RKO (cell line): Measurements from ENCODE around the gene KPNA4.
A peak's percentile ranks its signal among the peaks of the same experiment; 100 is the strongest.
"Not testable (repeated sequence)": the region's sequence is repeated elsewhere in the genome, so short reads cannot be mapped to it uniquely, and the experiment has no call there.

ENCODE experiments used
- DNase-seq: peaks from one replicate; pipeline ENCODE4 v3.0.0-alpha.2; 2016; ENCODE audit warnings: low spot score

The KPNA4 gene

DNA sequence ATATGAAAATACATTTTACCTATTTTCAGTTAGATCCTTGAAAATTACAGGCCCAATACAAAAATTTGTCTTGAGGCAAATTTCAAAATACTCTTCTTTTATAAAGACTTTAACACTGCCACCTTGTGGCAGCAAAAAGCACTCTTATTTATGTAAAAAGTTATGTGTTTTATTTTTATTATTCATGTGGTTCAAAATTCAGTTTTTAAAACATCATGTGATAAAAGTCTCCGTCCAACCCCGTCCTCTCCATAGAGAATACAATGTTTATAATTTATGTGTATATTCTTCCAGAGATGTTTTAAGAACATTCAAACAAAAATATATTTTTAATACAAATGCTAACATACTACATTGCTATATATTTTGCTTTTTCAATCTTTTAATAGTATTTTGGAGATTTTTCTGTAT lies 78.9 kb downstream of the KPNA4 start:
- peak; percentile 62 for DNase-seq

DNA sequence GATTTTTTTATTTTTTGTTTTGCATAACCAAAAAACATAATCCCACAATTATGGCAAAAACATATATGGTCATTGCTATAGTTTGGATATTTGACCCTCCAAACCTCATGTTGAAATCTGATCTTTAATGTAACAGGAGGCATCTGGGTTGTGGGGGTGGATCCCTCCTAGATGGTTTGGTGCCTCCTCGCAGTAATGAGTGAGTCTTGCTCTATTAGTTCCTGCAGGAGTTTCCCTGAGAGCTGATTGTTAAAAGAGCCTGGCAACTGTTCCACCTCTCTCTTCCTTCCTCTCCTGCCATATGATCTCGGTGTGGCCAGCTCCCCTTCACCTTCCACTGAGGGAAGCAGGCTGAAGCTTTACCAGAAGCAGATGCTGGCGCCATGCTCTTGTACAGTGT lies 82.6 kb downstream of the KPNA4 start:
- no peak for DNase-seq

DNA sequence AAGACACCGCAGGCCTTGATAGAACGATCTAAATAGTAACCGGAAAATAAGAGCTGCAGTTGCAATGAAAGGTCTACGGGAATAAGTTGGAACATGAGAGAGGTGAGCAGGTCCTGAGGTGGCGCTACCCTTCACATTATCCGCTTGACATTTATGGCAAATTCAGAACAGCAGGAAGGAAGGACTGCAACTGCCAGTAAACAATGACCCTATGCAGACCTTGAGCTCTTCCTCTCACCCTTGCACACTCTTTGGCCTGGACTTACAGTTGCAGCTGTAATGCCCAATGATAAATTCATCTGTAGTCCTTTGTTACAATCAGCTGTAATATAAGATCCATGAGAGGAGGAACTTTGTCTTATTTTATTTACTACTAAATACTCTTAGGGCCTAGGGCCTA lies 83.5 kb downstream of the KPNA4 start:
- DNase-seq: no peak

DNA sequence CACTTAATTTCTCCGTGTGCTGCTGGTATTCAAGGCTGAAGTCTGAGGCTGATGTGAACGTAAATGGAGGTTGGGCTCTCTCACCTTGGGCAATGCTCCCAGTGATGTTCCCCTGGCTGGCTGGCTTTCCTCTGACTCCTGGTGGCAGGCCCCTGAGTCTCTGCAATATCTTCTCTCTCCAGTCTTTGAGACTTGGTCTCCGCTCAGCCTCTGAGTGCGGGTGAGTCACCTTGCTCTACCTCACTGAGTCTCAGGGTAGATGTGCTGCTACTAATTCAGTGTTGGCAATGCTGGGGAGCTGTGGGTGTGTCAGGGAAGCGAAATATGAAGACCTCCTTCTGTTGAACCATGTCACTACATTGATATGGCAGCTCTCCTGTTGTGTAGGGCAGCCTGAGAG lies 84.4 kb downstream of the KPNA4 start:
- peak; percentile 21 for DNase-seq

DNA sequence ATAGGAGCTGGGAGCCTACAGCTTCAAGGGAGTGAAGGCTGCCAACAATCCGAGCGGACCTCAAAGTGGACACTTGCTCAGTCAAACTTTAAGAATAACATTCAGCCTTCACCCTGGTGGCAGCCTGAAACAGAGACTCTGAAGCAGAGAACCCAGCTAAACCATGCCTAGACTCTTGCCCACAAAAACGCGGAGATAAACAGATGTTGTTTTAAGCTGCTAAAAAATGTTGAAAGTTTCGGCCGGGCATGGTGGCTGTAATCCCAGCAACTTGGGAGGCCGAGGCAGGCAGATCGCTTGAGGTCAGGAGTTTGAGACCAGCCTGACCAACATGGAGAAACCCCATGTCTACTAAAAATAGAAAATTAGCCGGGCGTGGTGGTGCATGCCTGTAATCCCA lies 86.0 kb downstream of the KPNA4 start:
- DNase-seq: no peak

DNA sequence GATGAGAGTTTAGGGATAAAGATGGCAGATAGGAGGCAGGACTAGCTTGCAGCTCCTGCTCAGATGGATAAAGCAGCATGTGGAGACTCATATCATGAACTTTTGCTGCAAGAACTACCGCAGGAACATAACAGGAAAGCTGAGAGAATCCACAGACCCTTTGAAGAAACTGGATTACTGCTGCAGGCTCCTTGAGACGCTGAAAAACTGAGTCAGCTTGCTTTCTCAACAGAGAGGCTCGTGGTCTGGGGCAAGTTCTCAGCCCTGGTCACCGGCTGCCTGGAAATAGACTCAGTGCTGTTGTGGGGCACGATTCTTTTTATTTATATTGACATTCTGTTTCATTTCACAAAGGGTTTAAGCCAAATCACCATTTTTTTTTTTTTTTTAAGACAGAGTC lies 87.0 kb downstream of the KPNA4 start:
- no peak for DNase-seq

DNA sequence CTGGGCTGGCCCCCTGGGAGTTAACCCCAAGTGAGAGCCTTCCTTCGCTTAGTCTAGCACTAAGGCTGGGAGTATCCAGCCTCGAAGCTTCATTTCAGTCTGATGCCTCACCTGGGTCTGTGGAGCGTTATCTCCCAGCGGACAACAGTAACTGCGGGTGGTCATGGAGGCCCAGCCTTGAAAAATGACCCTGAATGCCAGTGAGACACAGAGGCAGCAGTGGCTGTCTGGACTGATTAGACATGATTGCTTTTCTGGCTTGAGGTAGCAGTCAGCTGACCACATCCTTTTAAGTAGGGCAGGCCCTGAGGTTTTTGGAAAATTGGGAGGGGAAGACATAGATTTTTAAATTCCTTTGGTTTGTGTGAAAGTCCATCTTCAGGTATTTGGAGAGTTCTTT lies 87.6 kb downstream of the KPNA4 start:
- DNase-seq: no peak

DNA sequence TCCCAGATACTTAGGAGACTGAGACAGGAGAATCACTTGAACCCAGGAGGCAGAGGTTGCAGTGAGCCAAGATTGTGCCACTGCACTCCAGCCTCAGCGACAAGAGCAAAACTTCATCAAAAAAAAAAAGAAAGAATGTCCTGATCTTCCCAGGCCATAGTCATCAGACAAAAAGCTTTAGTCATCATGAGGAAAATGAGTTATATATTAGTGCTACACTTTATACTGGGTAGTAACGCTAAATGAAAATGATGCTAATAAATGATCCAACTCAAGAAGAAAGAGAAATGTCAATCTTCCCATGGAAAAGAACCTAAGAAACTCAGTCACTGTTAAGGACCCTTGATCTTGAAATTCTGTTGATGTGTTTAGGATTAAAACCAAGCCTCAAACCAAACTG lies 89.5 kb downstream of the KPNA4 start:
- DNase-seq: no peak

DNA sequence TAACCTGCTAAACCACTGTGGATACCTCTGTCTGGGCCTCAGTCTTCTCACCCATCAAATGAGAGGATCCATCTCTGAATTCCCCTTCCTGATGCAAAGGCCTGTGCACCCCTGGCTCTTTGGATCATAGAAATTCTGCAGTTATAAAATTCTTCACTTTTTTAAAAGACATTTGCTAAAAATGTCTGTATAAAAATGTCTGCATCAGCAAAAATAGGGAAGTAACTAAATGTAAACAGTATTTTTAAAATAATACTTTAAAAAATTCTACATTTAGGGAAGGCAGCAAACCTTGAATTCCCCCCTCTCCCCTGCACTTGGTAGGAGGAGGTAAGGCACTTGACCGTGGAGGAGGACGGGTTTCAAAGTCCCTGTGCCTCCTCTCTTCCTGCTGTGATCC lies 90.2 kb downstream of the KPNA4 start:
- DNase-seq: no peak

DNA sequence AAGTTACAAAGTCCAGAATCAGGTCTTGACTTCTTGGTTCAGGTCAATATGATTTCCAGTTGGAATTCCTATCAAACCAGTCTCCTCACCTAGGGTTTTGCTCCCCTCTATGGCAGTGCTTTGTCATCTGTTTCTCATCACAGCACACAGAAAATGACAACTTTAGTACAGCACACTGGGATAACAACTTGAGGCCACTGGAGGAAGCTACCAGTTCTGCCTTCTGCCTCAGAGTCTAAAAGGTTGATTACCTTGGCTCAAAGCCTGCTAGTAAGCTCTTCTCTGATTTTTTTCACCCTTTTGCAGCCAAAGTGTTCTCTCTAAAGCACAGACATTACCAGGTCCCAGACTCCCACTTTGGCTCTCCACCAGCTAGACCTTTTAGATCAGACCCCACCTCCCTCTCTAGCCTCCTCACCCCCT lies 90.9 kb downstream of the KPNA4 start:
- no peak for DNase-seq

DNA sequence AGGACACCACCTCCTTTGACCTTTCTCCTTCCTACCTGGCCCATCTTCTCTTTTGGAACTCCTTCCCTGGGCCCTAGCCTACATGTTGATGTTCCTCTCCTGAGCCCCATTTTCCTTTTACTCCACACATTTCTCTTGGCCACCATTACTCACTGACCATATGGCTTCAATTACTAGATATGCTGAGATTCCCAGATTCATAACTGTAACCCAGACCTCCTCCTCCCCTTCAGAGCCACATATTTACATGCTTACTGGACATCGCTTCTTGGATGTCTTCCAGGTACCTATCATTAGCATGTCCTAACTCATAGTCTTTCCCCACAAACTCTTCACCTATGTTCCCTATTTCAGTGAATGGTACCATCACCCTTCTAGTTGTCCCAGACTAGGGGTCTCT lies 91.4 kb downstream of the KPNA4 start:
- no peak for DNase-seq

DNA sequence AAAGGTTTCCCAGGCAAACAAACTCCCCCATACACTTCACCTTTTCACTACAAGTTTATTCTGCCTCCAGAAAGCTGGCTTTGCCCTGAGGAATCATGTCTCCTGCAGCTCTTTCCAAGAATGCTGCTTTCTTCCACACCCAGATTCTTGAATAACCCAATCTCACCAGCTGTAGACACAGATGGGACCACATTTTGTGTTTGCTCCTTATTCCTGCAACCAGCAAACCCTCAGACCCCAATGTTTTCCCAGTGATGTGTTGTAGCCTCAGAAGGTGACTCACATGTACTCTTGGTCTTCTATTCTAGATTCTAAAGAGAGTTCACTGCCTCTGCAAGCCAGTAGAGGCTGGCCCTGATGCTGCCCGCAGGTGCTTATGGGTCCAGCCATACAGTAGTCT lies 92.2 kb downstream of the KPNA4 start:
- DNase-seq: no peak

DNA sequence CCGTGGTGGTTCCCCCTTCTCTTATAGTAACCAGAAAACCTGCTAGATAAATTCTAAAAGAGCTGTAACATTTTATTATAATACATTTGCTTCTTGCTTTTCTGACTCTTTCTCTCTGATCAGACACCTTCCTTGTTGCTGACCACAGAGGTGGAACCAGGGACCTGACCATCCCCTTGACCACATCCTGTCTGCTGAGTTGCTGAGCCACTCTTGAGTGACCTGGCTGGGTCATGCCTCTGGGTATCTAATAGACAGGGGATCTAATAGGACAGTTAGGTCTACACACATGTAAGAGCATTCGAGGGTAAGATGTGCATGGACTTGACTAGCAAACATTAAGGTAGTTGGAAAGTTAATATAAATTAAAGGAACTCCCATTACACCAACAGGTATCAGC lies 93.0 kb downstream of the KPNA4 start:
- DNase-seq: no peak

DNA sequence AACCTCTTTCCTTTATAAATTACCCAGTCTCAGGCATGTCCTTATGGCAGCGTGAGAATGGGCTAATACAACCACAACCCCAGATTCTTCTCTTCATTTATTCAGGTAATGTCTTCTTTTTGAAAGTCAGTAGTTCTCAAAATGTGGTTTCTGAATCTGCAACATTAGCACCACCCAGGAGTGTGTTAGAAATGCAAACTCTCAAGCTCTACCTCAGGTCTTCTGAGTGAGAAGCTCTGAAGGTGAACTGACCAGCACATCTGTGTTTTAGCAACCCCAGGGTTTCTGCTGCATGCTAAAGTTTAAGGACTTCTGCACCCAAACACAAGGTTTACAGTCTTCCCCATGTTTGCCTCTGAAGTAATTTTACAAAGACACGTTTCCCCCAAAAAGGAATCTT lies 93.5 kb downstream of the KPNA4 start:
- DNase-seq: no peak

DNA sequence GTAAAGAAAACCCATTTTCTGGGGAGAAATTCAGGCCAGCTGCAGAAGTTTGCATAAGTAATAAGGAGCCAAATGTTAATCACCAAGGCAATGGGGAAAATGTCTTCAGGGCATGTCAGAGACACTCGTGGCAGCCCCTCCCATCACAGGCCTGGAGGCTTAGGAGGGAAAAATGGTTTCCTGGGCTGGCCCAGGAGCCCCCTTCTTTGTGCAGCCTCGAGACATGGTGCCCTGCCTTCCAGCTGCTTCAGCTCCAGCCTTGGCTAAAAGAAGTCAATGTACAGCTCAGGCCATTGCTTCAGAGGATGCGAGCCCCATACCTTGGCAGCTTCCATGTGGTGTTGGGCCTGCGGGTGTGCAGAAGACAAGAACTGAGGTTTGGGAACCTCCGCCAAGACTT lies 95.2 kb downstream of the KPNA4 start:
- no peak for DNase-seq

DNA sequence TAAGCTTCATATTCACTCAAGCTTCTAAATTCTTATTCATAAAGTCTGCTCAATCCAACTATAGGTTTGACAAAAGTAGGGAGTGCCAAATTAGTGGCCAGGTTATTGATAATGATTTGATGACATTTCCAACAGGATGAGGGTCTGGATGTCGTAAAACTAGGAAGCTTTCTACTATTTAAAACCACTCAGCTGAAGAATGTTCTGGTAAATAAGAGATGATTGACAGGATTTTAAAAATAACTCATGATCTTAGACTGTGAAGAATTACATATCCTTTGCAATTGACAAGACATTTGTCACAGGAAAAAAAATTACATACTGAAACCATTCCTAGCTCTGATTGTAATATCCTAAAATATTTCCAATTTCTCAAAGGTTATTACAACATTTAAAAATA lies 100.4 kb downstream of the KPNA4 start:
- no peak for DNase-seq

DNA sequence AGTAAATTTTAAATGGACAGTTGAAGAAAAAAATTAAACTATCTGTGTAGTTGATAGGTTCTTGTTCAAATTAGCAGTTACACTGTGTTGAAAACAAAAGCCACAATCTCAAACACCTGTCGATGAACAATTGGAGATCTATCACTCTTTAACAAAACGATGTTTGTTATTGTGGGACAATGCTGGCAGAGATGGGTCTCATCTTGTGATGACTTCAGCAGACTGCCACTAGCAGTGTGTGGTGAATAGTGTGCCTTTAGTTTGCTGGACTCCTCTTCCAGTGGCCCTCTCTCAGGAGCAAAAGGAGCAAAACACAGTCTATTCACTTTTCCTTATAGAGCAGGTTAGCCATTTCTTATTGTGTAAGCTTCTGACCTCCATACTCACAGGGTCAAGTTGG lies 101.0 kb downstream of the KPNA4 start:
- no peak for DNase-seq

DNA sequence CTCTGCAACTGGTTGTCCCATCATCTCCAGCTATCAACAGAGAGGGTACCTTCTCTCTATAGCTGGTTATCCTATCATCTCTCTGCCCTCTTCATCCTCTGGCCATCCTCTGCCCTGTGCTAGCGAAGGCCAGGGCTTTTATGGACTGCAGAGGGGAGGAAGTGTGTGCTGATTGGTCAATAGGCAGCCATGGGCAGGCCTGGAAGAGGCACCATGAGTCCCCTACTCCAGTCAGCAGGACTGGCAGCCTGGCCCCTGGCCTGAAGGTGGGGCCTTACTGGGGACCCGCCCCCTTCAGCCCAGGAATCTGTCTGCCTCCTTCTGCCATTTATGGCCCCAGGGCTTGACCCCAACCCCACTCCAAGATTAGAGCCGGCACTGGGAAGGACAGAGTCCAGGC lies 105.3 kb downstream of the KPNA4 start:
- DNase-seq: no peak

DNA sequence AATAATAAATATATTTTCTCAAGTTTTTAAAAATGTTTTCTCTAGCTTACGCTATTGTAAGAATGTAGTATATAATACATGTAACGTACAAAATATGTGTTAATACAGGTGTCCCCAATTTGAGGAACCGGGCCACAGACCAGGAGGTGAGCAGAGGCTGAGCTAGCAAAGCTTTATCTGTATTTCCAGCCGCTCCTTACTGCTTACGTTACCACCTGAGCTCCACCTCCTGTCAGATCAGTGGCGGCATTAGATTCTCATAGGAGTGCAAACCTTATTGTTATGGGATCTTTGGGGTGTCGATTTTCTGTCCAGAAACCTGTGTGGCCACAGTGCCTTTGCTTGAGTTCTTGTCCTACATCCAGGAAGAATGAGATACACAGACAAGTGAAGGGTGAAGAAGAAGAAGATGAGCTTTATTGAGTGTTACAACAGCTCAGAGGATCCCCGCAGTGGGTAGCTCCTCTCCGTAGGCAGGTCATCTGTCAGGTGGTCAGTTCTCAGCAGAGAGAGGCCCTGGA lies 105.9 kb downstream of the KPNA4 start:
- DNase-seq: no peak

DNA sequence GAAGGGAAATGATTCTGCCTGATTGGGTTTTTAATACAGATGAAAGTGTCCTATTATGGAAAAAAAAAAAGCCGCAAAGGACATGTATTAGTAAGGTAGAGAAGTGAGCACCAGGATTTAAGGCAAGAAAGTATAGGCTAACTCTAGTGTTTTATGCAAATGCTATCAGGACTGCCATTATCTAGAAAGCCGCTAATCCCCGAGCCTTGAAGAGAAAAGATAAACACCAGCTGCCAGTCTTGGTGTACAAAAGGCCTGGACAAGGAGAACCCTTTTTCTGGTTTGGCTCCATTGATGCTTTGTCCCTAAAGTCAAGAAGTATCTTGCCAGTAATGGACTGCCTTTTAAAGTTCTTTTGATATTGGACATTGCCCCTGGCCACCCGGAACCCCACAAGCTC lies 107.2 kb downstream of the KPNA4 start:
- no peak for DNase-seq

DNA sequence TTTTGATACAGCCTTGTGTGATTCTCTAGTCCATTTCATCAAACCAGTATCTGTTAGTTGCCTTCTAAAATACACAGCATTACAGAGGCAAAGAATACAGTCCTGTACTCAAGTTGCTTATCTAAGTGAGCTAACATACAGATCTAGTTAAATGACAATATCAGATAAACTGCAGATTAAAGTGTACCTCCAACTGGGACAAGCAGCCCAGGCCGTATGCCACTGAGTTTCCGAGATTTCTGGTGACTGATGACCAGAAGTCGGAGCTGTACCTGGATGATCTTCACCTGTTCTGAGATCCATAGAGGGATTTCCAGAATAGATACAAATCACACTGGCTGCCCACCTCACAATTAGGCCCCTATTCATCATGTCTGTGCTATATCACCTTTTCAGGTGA lies 109.5 kb downstream of the KPNA4 start:
- DNase-seq: no peak

DNA sequence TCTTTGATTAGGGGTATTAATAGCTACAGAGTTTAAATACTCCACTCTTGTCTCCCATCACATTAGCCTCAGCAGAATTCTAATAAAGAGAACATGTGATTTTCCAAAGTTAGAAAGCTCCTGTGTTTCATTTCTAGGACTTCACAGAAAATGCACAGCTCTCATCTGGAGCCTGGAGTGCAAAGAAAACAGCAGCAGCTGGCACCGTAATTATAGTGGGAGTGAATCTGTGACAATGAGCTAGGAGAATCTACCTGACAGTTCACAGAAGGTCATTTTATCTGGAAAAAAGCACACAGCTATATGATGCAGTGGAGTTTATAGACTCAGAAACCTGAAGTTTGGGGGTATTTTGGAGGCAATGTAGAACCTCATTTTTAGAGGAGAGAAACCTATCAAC lies 110.4 kb downstream of the KPNA4 start:
- DNase-seq: no peak

DNA sequence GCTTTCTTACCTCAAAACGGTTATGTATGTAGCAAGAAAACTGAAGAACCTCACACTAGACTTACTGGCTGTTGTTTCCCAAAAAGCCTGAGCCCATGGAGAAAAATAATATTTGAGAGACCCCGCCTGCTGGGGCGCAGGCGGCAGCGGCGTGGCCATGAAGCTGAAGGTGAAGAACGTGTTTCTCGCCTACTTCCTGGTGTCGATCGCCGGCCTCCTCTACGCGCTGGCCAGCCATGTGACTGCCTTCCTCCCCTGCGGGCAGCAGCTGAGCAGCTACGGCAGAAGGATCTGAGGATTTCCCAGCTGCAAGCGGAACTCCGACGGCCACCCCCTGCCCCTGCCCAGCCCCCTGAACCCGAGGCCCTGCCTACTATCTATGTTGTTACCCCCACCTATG lies 113.1 kb downstream of the KPNA4 start:
- not testable (repeated sequence) for DNase-seq

DNA sequence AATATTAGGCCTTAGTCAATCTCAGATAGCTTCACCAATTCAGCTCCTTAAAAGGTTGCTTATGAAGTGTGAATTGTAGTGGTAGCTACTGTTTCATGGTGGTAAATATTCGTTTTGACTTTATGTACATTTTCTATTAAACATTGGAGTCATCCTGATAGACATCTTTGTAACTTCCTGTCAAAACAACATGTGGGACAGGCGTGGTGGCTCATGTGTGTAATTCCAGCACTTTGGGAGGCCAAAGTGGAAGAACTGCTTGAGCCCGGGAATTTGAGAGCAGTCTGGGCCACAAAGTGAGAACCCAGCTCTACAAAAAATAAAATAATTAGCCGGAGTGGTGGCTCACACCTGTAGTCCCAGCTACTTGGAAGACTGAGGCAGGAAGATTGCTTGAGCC lies 113.8 kb downstream of the KPNA4 start:
- DNase-seq: no peak

DNA sequence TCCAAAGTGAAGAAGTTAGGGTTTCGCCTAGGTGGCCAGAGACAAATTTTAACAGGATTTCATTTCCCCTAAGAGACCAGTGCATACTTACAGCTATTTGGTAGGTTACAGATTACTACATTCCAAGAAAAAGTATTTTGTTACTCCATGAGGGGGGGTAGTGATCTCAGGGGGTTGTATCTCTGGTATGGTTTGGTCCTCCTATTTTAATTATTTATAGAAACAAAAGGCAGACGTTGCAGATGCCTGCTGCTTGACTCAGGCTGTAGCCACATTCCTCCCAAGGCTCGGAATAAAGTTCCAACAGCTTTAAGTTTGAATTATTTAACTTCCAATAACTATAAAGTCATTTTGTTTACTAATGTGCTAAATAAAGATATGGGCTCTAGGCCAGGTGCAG lies 114.5 kb downstream of the KPNA4 start:
- DNase-seq: no peak
